Activated CD4-positive, alpha-beta memory T cell treated with anti-CD3 and anti-CD28 coated beads, Interleukin-2, amount 10 ng/mL, durations not matched to agents 7 days and 5 days (primary cell): ENCODE measurements around the gene CD226. TPM values are rescaled to one million over a fixed set of nuclear protein-coding genes. Genes with fewer than 3 reads are reported as not detected.
"Not testable (repeated sequence)": the region's sequence is repeated elsewhere in the genome, so short reads cannot be mapped to it uniquely, and the experiment has no call there.

Experiments
- CTCF ChIA-PET: fragments of 350-600 bp; sonication (Branson Sonifier 250); formaldehyde crosslinking; loops from one replicate; lab custom pipeline; 2021; ENCODE audit warnings: antibody characterized with exemption, inconsistent platforms; lab: Charles Lee
- POLR2A ChIA-PET: fragments of 350-600 bp; sonication (Branson Sonifier 250); formaldehyde crosslinking; loops from one replicate; lab custom pipeline; 2021; ENCODE audit warnings: antibody characterized with exemption; lab: Charles Lee
- DNase-seq: peaks from one replicate; pipeline ENCODE4 v3.0.0-alpha.2; 2020
- H3K27ac Mint-ChIP-seq: one replicate; pipeline ENCODE4 v1.8.0; 2021; ENCODE audit warnings: mild to moderate bottlenecking, mixed read lengths
- H3K27me3 Mint-ChIP-seq: one replicate; pipeline ENCODE4 v1.8.0; 2021; ENCODE audit warnings: mixed read lengths
- H3K36me3 Mint-ChIP-seq: one replicate; pipeline ENCODE4 v1.8.0; 2021; ENCODE audit warnings: low read depth, mixed read lengths
- H3K4me1 Mint-ChIP-seq: one replicate; pipeline ENCODE4 v1.8.0; 2021; ENCODE audit warnings: mixed read lengths
- H3K4me3 Mint-ChIP-seq: one replicate; pipeline ENCODE4 v1.8.0; 2021; ENCODE audit warnings: mild to moderate bottlenecking, mixed read lengths
- H3K9me3 Mint-ChIP-seq: one replicate; pipeline ENCODE4 v1.8.0; 2021; ENCODE audit warnings: mixed read lengths
- total RNA-seq, 2 experiments: library from RNA; stranded (reverse); gene quantifications; one replicate each; pipeline ENCODE4 v1.2.3, GENCODE V29; 2021

CD226 gene
- total RNA-seq, 2 experiments from 2014 or later = 102 to 111 TPM

DNA sequence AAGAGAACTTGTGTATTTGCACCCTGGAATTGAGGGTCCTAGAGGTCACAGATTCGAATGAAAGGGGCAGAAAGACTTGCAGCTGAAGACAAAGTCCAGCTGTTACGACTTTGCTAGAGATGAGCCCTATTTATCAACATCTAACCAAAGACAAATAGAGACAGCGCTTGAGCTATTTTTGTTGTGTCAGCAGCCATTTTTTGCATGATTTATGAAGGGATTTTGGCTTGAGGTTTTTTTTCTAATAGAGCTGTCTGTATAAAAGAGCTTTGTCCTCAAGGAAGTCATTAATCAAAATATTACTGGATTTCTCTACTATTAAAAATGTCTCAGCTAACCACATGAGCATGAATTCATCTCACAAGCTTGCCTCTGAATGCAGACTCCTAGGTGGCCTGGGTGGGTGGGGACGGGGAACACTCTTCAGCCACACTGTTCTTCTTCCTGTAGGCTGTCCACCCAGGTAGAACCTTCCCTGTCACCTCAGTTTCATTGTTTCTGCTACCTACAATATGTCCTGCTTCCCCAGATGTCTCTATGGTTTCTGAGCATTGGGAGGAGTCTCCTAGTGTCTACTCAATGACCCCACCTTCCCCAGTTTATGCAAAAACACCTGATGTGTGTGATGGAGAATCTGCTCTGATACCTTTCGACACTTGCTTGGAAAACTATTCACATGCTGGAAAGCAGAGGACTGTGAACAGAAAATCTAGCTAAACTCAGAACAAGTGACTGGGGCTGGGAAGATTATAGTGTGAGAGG, 7.2 kb upstream of the CD226 start:
- no peak for DNase-seq
- Mint-ChIP-seq H3K27ac (no peak overlapping the region), H3K4me3 (no peak overlapping the region), H3K36me3 (peaks cover 30% of the 10 kb centered on the region), H3K4me1 (peaks cover 33% of the 10 kb centered on the region), H3K9me3 (peaks cover 5% of the 10 kb centered on the region), H3K27me3 (no peaks in the 10 kb centered on the region)
- ChIA-PET CTCF (interaction anchor here (1.0 to 1.5 kb wide), 3 partner anchors 8 to 57 kb away, joined by 3 to 8 read pairs (median 4); no protein-coding TSS in a partner anchor), POLR2A (interaction anchor here (0.8 to 4.7 kb wide), 7 partner anchors 9 to 70 kb away, joined by 3 to 101 read pairs (median 4); partner anchors contain the start of gene CD226)

- Mint-ChIP-seq H3K4me1 (peaks cover 33% of the 10 kb centered on the region), H3K4me3 (peak overlapping the region; percentile 11), H3K27ac (no peak overlapping the region), H3K36me3 (peaks cover 29% of the 10 kb centered on the region), H3K27me3 (no peaks in the 10 kb centered on the region), H3K9me3 (peaks cover 5% of the 10 kb centered on the region)
- no peak for DNase-seq
- POLR2A ChIA-PET = interaction anchor here (4.7 kb wide), 1 partner anchor 18 kb away, joined by 81 read pairs; no protein-coding TSS in a partner anchor
- CTCF ChIA-PET = no interaction called here
Observed at GRCh38 chr18:69953191-69953590, 5.5 kb upstream of the CD226 start.

DNA sequence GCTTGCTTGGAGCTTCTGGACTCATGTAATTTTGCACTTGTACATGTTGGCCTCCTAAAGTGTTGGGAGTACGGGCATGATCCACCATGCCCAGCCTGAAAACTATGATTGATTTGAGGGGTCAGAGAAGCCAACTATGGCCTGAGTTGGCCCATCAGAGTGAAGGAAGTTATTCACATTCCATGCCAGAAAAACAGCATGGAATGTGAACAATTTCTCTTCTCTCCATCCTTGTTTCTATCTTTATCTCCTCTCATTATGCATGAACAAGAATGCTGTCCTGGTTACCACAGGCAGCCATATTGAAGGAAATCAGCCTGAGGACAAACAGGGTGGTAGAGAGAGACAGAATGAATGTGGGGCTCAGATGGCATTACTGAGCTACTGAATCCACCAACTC, 3.5 kb upstream of the CD226 start:
- peaks cover 39% of the 10 kb centered on the region for H3K4me1 Mint-ChIP-seq
- no peaks in the 10 kb centered on the region for H3K27me3 Mint-ChIP-seq
- H3K36me3 Mint-ChIP-seq = peaks cover 37% of the 10 kb centered on the region
- POLR2A ChIA-PET = interaction anchor here (1.1 to 2.8 kb wide), 2 partner anchors 13 to 16 kb away, joined by 5 to 9 read pairs; no protein-coding TSS in a partner anchor
- H3K9me3 Mint-ChIP-seq = peaks cover 5% of the 10 kb centered on the region
- no peak overlapping the region for H3K27ac Mint-ChIP-seq
- CTCF ChIA-PET = no interaction called here
- DNase-seq = no peak
- H3K4me3 Mint-ChIP-seq = no peak overlapping the region

- Mint-ChIP-seq H3K27ac (no peak overlapping the region), H3K36me3 (peaks cover 49% of the 10 kb centered on the region), H3K27me3 (no peaks in the 10 kb centered on the region), H3K4me3 (no peak overlapping the region), H3K9me3 (peaks cover 5% of the 10 kb centered on the region), H3K4me1 (peaks cover 43% of the 10 kb centered on the region)
- ChIA-PET CTCF (no interaction called here), POLR2A (no interaction called here)
- DNase-seq = no peak
Observed at GRCh38 chr18:69949538-69949936, 1.9 kb upstream of the CD226 start.

- ChIA-PET CTCF (no interaction called here), POLR2A (no interaction called here)
- peaks cover 5% of the 10 kb centered on the region for H3K9me3 Mint-ChIP-seq
- DNase-seq = peak; percentile 69
- no peak overlapping the region for H3K27ac Mint-ChIP-seq
- H3K27me3 Mint-ChIP-seq = no peaks in the 10 kb centered on the region
- H3K4me3 Mint-ChIP-seq = no peak overlapping the region
- peaks cover 52% of the 10 kb centered on the region for H3K36me3 Mint-ChIP-seq
- H3K4me1 Mint-ChIP-seq = peaks cover 43% of the 10 kb centered on the region
Observed at GRCh38 chr18:69948919-69949537, 1.4 kb upstream of the CD226 start.

GRCh38 chr18:69948256-69948655, 583 bp upstream of the CD226 start:
- no peaks in the 10 kb centered on the region for H3K27me3 Mint-ChIP-seq
- POLR2A ChIA-PET = no interaction called here

GRCh38 chr18:69946608-69947155, 991 bp downstream of the CD226 start:
- Mint-ChIP-seq H3K27me3 (no peaks in the 10 kb centered on the region), H3K9me3 (peaks cover 17% of the 10 kb centered on the region), H3K4me1 (peaks cover 50% of the 10 kb centered on the region), H3K27ac (no peak overlapping the region), H3K36me3 (peaks cover 62% of the 10 kb centered on the region), H3K4me3 (no peak overlapping the region)
- DNase-seq = no peak
- POLR2A ChIA-PET = interaction anchor here (1.0 to 5.2 kb wide), 6 partner anchors 9 to 48 kb away, joined by 3 to 101 read pairs (median 36); no protein-coding TSS in a partner anchor
- CTCF ChIA-PET = interaction anchor here (0.8 to 4.5 kb wide), 5 partner anchors 8 to 14 kb away, joined by 3 to 33 read pairs (median 4); no protein-coding TSS in a partner anchor

More at GRCh38 chr18:69948256-69948655, 583 bp upstream of the CD226 start:
- Mint-ChIP-seq H3K36me3 (peaks cover 57% of the 10 kb centered on the region), H3K9me3 (peaks cover 8% of the 10 kb centered on the region), H3K27ac (no peak overlapping the region), H3K4me3 (no peak overlapping the region), H3K4me1 (peaks cover 47% of the 10 kb centered on the region)
- CTCF ChIA-PET = no interaction called here
- DNase-seq = no peak

DNA sequence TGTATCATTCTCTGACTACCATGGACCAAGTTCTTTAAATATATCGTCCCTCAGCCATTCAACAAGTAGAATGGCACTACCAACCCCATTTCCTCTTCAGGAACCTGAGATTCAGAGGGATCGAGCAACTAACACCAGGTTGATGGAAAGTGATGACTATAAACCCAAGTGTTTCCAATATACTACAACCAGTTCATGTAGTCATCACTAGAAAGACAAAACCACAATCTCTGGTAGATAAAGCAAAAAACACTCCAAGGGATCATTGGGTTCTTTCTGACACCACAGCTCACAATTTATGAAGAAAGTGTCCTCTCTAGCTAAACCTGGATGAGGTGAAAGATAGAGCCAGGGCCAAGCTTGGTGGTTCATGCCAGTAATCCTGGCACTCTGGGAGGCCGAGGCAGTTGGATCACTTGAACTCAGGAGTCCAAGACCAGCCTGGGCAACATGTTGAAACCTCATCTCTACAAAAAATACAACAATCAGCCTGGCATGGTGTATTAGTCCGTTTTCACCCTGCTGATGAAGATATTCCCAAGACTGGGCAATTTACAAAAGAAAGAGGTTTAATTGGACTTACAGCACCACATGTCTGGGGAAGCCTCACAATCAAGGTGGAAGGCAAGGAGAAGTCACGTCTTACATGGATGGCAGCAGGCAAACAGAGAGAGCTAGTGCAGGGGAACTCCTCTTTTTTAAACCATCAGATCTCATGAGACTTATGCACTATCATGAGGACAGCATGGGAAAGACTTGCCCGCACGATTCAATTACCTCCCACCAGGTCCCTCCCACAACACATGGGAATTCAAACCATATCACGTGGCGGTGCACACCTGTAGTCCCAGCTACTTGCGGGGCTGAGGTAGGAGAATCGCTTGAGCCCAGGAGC, 2.2 kb downstream of the CD226 start:
- peaks cover 25% of the 10 kb centered on the region for H3K9me3 Mint-ChIP-seq
- no peaks in the 10 kb centered on the region for H3K27me3 Mint-ChIP-seq
- H3K27ac Mint-ChIP-seq = no peak overlapping the region
- DNase-seq = peak; percentile 31
- H3K4me1 Mint-ChIP-seq = peaks cover 50% of the 10 kb centered on the region
- ChIA-PET POLR2A (interaction anchor here (2.6 to 5.2 kb wide), 5 partner anchors 11 to 60 kb away, joined by 13 to 101 read pairs (median 43); no protein-coding TSS in a partner anchor), CTCF (interaction anchor here (1.6 to 4.5 kb wide), 3 partner anchors 9 to 47 kb away, joined by 4 to 33 read pairs (median 8); no protein-coding TSS in a partner anchor)
- H3K36me3 Mint-ChIP-seq = peaks cover 67% of the 10 kb centered on the region
- H3K4me3 Mint-ChIP-seq = no peak overlapping the region

DNA sequence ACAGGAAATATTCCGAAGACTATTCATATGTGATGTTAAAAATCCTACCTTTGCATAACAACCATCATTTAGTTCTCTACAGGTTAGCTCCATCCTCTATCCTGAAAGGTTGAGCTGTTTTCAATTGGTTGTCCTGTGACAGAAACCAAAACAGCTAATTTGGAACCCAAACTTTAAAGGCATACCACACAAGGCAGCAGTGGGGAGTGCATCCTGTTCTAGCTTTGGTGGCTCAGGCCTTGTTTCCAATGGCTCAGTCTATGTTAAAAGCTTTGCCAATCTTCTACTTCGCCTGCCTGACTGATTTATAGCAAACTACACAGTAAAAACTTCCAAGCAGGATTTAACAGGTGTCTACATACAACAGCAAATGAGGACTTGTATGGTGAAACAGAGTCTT, 3.2 kb downstream of the CD226 start:
- peak; percentile 43 for DNase-seq
- POLR2A ChIA-PET = interaction anchor here (0.9 to 5.2 kb wide), 6 partner anchors 10 to 59 kb away, joined by 4 to 101 read pairs (median 36); no protein-coding TSS in a partner anchor
- Mint-ChIP-seq H3K27ac (no peak overlapping the region), H3K4me1 (peaks cover 61% of the 10 kb centered on the region), H3K36me3 (peaks cover 78% of the 10 kb centered on the region), H3K4me3 (no peak overlapping the region), H3K9me3 (peaks cover 33% of the 10 kb centered on the region), H3K27me3 (no peaks in the 10 kb centered on the region)
- CTCF ChIA-PET = interaction anchor here (1.0 to 4.5 kb wide), 6 partner anchors 8 to 46 kb away, joined by 4 to 33 read pairs (median 7); no protein-coding TSS in a partner anchor

DNA sequence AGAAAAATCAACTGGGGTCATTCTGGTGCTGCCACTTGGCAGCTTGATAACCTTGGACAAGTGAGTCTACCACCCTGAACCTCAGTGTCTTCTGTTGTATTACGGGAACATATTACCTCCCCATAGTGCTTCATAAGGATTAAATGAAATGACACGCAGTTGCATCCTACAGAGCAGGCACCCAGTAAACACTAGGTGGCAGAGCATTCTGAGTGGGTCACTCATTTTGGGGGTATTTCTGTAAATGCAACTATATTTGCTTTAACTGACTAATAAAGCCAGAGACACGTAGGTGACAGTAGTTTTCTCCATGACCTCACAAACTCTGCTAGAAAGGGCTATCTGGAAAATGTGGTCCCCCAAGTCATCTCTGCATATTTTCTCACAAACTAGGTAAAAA, 4.7 kb downstream of the CD226 start:
- H3K4me3 Mint-ChIP-seq = no peak overlapping the region
- no peak for DNase-seq
- H3K4me1 Mint-ChIP-seq = peaks cover 67% of the 10 kb centered on the region
- no peak overlapping the region for H3K27ac Mint-ChIP-seq
- peaks cover 33% of the 10 kb centered on the region for H3K9me3 Mint-ChIP-seq
- ChIA-PET POLR2A (interaction anchor here (1.3 to 5.2 kb wide), 2 partner anchors 8 to 13 kb away, joined by 6 to 84 read pairs; no protein-coding TSS in a partner anchor), CTCF (interaction anchor here (1.8 to 2.1 kb wide), 3 partner anchors 12 to 16 kb away, joined by 6 to 8 read pairs (median 8); no protein-coding TSS in a partner anchor)
- H3K27me3 Mint-ChIP-seq = no peaks in the 10 kb centered on the region
- peaks cover 92% of the 10 kb centered on the region for H3K36me3 Mint-ChIP-seq

DNA sequence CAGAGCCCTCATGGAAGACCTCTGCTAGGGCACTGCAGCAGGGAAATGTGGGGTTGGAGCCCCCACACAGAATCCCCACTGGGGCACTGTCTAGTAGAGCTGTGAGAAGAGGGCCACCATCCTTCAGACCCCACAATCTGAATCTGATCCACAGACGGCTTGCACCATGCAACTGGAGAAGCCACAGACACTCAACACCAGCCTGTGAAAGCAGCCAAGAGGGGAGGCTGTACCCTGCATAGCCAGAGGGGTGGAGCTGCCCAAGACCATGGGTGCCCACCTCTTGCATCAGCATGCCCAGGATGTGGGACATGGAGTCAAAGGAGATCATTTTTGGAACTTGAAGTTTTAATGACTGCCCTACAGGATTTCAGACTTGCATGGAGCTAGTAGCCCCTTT, 6.5 kb downstream of the CD226 start:
- H3K27me3 Mint-ChIP-seq = no peaks in the 10 kb centered on the region
- no peak for DNase-seq
- ChIA-PET CTCF (no interaction called here), POLR2A (no interaction called here)
- H3K4me3 Mint-ChIP-seq = no peak overlapping the region
- H3K4me1 Mint-ChIP-seq = peaks cover 61% of the 10 kb centered on the region
- peaks cover 95% of the 10 kb centered on the region for H3K36me3 Mint-ChIP-seq
- H3K27ac Mint-ChIP-seq = no peak overlapping the region
- peaks cover 33% of the 10 kb centered on the region for H3K9me3 Mint-ChIP-seq

DNA sequence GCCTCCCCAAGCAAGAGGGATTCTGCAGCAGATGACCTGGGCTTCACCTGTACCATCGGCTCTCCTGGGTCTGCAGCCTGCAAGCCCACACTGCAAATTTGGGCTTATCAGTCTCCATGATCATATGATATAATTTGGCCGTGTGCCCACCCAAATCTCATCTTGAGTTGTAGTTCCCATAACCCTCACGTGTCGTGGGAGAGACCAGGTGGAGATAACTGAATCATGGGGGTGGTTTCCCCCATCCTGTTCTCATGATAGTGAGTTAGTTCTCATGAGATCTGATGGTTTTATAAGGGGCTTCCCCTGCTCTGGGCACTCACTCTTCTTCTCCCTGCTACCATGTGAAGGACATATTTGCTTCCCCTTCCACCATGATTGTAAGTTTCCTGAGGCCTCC, 7.9 kb downstream of the CD226 start:
- H3K36me3 Mint-ChIP-seq = peaks cover 83% of the 10 kb centered on the region
- H3K4me3 Mint-ChIP-seq, H3K27me3 Mint-ChIP-seq, POLR2A ChIA-PET, H3K27ac Mint-ChIP-seq, DNase-seq: not testable (repeated sequence)
- CTCF ChIA-PET = interaction anchor here (1.0 kb wide), 1 partner anchor 17 kb away, joined by 3 read pairs; no protein-coding TSS in a partner anchor
- peaks cover 33% of the 10 kb centered on the region for H3K9me3 Mint-ChIP-seq
- peaks cover 51% of the 10 kb centered on the region for H3K4me1 Mint-ChIP-seq
